SKM-1 treated with dmso at 0.1 percent for 144 hours (cell line): Measurements from ENCODE around the gene XPC.
A peak's percentile ranks its signal among the peaks of the same experiment; 100 is the strongest.

Source experiments
- DNase-seq: peaks from one replicate; lab custom pipeline; 2025; ENCODE audit not compliant: unreplicated experiment; lab: John Stamatoyannopoulos, UW

XPC gene

DNA sequence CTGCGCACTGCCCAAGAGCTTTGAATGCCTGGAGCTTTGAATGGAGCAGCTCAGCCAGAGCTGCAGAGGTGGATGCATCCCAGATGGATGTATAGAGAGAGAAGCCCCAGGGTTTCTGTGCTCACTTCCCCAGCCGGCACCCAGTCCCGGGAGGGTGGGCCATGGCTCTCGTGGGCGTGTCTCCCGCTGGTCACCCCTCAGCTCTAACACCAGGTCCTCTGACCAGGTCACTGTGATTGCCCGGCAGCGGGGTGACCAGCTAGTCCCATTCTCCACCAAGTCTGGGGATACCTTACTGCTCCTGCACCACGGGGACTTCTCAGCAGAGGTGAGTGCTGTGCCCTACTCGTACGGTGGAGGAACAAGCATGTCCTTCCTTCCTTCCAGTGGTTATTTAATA lies 42.8 kb downstream of the XPC start:
- no peak for DNase-seq

DNA sequence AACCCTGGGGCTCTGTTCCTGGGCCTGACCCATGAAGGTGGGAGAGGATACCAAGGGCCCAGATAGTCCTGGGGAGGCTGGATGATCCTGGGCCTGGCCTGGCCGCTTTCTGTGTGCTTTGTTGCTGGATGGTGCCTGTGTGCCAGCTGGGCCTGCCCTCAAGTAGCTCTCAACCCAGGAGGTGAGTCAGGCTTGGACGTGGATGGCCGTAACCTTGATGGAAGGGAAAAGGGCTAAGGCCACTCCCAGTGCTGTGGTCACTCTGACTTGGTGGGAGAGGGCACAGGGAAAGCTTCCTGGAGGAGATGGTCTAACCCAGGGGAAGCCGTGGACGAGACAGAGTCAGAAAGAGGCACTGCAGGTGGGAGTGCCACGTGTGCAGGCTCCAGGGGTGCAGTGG lies 44.1 kb downstream of the XPC start:
- no peak for DNase-seq

DNA sequence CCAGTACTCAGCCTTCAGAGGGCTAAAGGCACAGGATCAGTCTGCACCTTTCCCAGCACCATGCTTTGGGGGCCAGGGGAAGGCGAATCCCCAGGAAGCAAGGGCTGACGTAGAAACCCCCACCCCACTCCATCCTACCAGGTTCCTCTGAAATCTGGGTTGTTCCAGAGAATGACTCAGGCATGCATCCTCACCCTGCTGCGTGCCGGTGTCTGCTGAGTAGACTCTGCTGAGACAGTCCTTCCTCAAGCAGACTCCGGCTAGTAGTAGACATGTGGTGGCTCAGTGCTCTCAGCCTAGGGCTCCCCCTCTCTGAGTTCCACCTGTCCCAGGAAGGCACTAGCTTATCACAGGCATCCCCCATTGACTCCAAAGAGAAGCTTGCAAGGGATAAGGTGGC lies 44.5 kb downstream of the XPC start:
- no peak for DNase-seq

DNA sequence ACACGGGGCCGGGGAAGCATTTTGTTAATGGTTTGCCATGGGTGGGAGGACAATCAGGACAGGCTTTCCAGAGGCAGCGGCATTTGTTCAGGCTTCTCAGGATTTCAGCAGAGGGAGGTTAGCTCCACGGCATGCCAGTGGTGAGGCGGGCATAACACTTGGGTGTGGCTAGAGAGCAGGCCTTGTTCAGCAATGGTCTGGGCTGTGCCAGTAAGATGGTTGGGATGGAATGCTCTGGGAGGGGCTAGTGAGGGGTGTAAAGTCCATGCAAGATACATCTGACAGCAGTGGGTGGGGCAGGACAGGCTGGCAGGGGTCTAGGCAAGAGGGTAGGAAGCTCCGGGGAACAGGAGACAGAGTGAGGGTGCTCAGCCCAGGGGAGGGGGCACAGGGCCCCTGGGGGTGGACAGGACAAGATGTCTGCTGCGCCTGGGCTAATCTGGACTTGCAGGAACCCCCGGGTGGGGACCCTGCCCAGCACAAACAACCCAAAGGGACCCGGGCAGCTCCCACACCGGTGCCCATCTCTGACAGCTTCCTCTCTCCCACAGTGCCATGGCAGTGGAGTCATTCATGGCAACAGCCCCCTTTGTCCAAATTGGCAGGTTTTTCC lies 45.1 kb downstream of the XPC start:
- DNase-seq, result no peak

DNA sequence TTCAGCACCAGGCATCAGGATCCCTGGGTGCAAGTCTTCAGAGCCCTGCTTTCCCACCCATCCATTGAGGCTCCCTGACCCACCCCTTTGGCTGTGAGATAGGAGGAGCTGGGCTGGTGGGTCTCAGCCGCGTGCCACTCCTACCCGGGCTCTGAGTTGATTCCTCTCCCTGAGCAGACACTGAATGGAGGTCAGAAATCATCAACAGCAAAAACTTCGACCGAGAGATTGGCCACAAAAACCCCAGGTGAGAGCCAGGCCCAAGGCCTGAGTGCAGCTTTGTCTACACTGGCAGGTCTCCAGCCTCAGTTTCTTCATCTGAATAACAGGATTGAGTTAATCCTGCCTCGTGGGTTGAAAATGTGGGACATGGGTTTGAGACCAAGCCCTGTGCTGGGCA lies 45.7 kb downstream of the XPC start:
- DNase-seq, result no peak

DNA sequence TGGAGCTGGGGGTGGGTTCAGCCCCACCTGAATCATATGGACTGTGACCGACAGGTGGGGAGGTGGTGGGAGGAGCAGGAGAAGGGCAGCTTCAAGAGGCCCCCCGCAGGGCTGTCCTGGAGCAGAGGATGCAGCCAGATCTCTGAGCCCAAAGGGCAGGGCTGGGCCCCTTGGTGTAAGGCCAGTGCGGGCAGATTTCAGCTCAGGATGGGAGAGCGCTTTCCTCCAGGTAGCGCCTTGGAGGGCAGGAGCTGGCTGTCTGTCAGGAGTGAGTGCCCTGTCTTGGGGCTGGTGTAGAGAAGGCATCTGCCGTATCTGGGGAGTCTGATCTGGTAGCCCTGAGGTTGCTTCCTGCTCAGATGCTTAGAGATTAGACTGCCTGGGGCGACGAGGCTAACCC lies 46.3 kb downstream of the XPC start:
- no peak for DNase-seq

DNA sequence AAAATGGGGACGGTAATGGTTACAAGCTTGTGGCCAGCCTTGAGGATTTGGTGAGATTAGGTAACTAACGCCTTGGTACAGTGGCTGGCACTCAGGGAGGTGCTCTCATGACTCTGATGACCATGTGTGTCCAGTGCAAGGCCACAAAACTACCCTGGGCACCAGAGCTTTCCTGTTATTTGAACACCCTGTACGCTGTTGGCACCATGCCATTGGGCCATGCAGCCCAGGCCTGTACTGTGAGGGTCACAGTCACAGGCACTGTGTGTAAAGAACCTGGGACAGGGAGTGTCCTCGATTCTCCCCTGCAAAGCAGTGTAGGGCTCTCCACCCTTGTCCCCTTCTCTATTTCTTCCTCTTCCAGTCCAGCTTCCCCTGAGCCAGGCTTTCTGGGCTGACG lies 47.3 kb downstream of the XPC start:
- DNase-seq, result no peak

DNA sequence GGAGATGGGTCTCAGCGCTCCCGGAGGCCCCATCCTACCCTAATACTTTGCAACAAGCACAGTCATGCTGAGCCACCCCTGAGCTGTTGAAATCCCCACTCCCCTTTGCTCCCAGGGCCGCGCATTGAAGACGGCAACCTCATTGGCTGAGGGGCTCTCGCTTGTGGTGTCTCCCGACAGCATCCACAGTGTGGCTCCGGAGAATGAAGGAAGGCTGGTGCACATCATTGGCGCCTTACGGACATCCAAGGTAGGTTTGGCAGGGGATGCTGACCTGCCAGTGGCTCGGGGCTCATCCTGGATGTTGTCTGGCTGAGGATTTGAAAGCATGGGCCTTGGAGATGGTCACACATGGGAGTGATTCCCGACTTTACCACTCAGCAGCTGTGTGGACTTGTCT lies 47.7 kb downstream of the XPC start:
- DNase-seq, result no peak

DNA sequence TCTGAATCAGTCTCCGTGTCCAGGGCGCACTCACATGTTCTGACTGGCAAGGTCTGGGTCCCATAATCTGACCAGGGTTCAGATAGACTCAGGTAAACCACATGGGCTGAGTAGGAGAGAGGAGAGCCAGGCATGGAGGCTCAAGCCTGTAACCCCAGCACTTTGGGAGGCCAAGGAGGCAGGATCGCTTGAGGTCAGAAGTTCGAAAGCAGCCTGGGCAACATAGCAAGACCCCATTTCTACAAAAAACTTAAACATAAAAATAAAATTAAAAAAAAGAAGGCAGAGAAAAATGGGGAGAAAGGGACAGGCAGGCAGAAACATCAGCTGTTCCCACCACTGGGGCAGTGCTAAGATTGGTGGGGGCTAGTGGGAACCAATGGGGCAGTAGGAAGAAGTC lies 48.2 kb downstream of the XPC start:
- no peak for DNase-seq

DNA sequence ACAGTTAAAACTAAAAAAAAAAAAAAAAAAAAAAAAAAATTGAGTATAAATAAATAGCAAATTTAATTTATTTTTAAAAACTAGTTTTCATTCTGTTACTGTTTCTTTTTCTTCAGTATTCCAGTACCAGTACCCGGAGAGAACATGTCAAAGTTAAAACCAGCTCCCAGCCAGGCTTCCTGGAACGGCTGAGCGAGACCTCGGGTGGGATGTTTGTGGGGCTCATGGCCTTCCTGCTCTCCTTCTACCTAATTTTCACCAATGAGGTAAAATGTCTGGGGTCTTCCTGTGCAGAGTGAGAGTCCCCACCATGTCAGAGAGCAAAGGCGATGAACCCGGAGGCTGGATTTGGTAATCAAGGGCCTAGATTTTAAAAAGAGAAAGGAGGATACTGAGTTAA lies 49.1 kb downstream of the XPC start:
- DNase-seq, result no peak

DNA sequence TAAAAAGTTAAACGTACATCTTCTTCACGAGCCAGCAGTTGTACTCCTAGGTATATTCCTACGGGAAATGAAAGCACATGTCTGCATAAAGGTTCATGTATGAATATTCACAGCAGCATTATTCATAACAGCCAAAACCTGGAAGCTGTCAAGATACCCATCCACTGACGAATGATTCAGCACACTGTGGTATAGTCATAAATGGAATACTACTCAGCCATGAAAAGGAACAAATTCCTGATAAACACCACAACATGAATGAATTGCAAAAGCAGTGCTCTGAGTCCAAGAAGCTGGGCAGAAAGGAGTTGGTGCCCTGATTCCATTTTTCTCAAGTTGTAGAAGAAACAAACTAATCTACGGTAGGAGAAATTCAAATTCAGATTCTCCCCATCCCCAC lies 49.7 kb downstream of the XPC start:
- DNase-seq, result no peak

DNA sequence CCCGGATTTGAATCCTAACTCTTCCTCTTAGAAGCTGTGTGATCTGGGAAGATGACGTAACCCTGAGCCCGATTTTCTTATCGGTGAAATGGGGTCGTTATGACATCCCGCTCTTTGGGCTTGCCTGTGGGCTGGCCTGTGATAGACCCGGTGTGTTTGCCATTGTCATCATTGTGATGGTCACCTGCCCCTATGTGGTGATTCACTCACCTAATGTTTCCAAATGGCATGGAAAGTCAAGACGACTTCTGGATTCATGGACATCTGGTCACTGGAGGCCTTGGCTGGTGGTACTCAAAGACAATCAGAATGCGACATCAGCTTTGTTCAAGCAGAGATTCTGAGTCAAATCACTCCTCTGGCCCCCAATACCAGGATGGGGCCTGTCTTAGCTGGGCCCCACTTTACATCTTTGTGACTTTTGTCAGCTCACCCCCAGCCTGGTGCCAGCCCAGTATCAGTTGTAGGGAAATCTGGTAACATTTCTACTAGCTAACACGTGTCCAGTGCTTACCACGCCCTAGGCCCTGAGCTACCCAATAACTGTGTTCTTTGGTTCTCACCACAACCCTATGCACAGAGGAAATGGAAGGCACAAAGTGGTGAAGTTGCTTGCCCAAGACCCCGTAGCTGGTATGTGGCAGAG lies 50.8 kb downstream of the XPC start:
- DNase-seq, result no peak

DNA sequence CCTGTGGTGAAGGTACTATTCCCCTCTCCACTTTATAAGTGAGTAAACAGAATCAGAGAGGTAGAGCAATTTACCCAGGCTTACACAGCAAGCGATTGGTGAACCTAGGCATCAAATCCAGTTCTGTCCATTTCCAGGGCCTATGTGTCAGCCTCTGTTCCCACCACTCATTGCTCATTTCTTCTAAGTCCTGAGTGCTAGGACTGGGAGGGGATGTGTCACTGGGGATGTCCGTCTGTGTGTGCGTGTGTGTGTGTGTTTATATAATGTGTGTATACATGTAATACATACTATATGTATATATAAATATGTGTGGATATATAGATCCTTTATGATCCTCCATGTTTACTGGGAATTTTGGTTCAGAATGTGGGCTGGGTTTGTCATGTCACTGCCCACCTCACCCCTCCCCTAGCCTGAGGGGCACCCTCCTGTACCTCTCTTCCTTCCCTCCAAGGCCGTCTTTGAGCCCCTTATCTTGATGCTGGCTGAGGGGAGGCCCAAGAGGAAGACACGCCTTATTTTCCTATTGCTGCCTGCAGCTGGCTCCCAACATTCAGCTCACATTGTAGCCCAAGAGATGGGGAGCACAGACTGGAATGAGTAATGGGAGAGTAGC lies 51.4 kb downstream of the XPC start:
- no peak for DNase-seq

DNA sequence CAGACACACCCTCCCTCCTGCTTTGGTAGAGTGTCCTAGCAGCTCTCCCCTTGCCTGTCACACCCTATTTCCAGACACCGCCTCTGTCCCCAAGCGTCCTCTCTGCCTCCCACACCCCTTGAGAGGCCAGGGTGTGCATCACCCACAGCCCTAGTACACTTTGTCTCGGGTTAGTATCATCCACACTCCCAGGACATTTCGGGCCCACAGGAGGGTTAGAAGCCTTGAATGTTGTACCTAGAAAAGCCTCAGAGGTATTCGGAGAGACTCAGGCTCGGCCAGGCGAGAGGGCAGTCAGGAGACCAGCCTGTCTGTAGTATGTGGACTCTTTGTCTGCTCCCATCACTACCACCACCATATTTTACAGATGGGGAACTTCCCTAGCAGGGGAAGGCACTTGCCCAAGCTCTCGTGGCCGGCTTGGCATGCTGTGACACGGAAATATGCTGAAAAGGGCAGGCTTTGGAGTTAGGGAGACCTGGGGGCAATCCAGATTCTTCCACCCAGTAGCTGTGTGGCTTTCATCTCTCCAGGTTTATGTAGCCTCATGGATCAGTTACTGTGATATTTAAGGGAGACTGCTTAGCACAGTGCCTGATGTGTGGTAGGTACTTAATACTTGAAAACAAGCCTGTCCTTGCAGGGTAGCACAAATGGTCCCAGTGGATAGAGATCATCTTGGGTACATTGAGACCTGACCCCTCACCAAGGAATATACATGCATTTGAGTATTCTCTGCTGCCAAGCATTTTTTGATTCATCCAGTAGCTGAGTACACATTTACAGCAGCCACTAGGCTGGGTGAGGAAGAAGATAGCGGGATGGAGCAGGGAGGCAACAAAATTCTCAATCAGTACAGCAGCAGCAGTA lies 52.1 kb downstream of the XPC start:
- DNase-seq, result no peak

DNA sequence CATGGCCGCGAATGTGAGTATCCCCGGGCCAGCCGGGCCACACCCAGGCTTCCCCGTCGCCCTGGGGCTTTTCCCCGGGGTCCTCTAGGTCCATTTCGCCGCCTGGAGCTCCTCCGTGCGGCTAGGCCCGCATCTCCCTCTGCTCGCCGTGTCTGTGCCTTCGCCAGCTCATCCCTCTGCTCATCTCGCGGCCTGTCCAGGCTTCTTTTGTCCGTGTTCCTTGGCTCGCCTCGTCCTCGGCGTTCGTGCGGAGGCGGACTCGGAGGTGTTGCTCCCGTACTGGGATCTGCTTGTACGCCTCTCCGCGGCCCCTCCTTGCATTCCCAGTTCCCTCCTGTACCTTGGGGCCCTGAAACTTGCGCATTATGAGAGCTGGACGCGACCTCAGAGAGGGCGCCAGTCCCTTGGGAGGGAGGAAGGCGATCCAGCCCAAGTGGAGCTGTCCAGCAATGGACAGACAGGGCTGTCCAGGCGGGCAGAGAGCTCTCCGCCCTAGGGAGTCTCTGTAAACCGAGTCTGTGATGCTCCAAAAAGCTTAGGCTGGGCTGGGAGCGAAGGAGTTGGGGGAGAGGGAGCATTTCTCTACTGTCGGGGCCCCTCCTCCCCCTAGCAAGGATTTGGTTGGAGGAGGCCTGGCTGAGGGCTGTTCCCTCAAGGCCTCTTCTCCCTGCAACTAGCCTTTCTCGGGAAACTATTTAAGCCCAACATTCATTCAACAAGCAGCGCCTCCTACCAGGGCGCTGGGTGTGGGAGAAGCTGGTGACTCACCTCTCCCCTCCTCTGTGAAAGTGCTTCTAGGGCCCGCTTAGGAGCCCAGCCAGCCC lies 53.0 kb downstream of the XPC start:
- DNase-seq, result no peak

DNA sequence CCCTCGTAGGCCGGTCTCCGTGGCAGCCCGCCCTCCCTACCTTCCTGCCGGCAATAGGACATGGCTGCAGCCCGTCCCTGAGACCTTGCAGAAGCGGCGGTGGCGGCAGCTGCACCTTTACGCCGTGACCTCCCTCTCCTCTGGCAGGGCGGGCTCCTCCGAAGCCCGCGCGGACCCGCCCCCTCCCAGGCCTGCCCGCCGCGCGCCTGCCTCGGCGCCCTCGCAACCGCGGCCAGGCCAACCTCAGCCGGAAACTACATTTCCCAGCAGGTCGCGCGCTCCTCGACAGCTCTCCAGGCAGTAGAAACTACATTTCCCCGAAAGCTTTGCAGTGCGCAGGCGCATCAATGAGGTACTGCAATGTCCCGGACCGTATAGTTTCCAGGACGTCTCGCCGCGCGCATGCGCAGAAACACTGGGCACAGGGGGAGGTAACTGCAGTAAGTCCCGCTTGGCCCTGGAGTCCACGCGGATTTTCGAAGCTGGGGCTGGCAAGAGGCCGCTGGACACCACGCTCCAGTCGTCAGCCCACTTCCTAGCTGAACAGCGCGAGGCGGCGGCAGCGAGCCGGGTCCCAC lies 53.7 kb downstream of the XPC start, which contains the start of the genes CHCHD4 and TMEM43:
Gene CHCHD4 (minus strand): TSS at position 256 of the 578 bp plus-strand sequence. CDS start 194 bp downstream, at position 62.
Gene TMEM43 (plus strand): TSS at position 438 of the 578 bp plus-strand sequence. CDS start 142 bp downstream, outside the sequence.
- peak; percentile 98 for DNase-seq

DNA sequence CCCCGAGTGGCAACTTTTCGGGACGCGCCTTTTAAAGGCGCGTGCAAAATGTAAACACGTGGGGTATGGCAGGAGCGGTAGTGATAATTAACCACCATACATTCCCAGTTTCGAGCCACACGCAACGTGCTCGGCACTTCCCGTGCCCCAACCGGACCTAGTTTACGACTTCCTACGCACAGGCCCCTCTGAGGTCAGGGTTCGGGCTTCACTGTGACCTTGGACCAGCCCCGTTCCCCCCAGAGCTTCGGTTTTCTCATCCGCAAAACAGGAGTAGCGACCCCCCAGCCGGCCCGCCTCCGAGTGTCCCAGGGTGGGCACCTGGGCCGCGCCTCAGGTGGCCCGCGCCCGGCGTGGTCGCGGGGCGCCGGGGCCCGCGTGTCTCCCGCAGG lies 54.2 kb downstream of the XPC start:
- DNase-seq, result peak; percentile 72

DNA sequence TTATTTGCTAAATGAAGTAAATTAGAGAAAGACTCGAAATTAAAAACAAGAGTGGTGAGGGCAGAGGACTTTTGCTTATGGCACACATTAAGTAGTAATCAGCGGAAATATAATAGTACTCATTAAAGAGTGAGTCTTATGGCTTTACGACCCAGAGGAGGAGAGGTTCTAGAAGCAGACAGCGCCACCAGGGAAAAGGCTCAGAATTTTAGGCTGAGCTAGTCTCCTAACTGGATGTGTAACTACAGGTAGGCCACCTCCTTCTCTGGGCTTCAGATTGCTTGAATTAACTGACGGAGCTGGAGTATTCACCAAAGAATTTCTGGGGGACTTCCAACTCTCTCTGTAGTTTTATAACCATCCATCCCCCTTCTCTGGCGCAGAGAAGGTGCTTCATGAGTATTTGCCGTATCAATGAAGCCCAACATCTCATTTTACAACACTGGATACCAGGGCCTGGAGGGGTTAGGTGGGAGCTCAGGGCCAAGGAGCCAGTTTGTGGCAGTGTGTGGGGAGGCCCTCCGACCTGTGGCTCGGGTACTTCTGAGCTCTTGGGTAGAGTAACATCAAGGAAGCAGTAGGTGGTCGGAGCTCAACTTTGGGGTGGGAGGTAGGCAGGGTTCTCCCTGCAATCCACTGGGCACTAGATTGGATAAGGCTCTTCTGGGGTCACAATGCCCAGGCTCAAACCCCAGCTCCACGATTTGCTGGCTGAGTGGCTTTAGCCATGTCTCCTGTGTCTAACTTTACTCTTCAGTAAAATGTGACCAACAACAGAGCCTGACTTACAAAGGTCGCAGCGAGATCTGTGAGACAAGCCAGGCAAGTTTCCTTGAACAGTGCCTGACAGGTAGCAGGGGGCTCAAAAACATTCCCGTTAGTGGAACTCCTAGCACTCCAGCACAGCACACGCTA lies 54.8 kb downstream of the XPC start:
- no peak for DNase-seq

DNA sequence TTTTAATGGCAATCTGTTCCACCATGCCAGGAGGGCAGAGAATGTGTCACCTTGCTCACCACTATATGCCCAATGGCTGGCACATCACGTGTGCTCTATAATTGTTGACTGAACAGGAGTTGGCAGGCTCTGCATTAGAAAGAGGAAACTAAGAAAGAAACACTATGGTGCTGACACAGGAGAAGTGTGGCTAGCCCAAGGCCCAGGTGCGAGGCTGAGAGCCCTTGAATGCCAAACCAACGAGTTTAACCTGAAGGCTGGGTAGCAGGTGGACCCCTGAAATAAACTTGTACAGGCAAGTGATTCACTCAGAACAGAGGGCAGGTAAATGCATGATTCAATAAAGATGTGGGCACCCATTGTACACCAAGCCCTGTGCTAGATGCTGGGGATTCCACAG lies 56.1 kb downstream of the XPC start:
- DNase-seq, result no peak
